PC-3 (cell line): Measurements from ENCODE around the gene PTEN. TPM values are rescaled to one million over a fixed set of nuclear protein-coding genes. Genes with fewer than 3 reads are reported as not detected.

ENCODE experiments used
- ATAC-seq: fragments of 200-7000 bp; cut with Tn5 transposase; 2 replicates; pipeline ENCODE4 v1.9.1; 2020; ENCODE audit warnings: mild to moderate bottlenecking, moderate library complexity
- BruUV-seq: library from RNA; stranded (reverse); fragments of 400-500 nt; replicated peaks from 2 replicates; lab custom pipeline; 2021; lab: Mats Ljungman, UMichigan
- CTCF ChIA-PET: fragments of 300-600 bp; sonication (Branson Sonifier 250); formaldehyde crosslinking; loops from one replicate; lab custom pipeline; 2022; ENCODE audit warnings: antibody characterized with exemption; lab: Charles Lee
- POLR2A ChIA-PET: fragments of 300-600 bp; sonication (Branson Sonifier 250); formaldehyde crosslinking; loops from one replicate; lab custom pipeline; 2022; ENCODE audit warnings: antibody characterized with exemption; ENCODE audit not compliant: unreplicated experiment; lab: Charles Lee
- DNase-seq: peaks from one replicate; pipeline ENCODE4 v3.0.0-alpha.2; 2015
- H2AFZ ChIP-seq: fragments of 300-600 bp; sonication (generic); 2 replicates; pipeline ENCODE4 v1.6.0; 2016; ENCODE audit warnings: antibody characterized with exemption, low read length
- H3F3A ChIP-seq: fragments of 300-600 bp; sonication (generic); one replicate; pipeline ENCODE4 v1.6.0; 2017; ENCODE audit warnings: antibody characterized with exemption, low read length, control low read depth, mild to moderate bottlenecking; ENCODE audit not compliant: unreplicated experiment
- H3K27ac ChIP-seq: fragments of 300-600 bp; sonication (generic); 2 replicates; pipeline ENCODE4 v1.5.1; 2016; ENCODE audit warnings: mild to moderate bottlenecking, low read length
- H3K27me3 ChIP-seq: fragments of 300-600 bp; sonication (generic); 2 replicates; pipeline ENCODE4 v1.6.1; 2016; ENCODE audit warnings: low read length, mixed read lengths
- H3K36me3 ChIP-seq: fragments of 300-600 bp; sonication (generic); 2 replicates; pipeline ENCODE4 v1.6.1; 2016; ENCODE audit warnings: low read depth, mixed run types, low read length, mixed read lengths
- H3K4me1 ChIP-seq: fragments of 300-600 bp; sonication (generic); 2 replicates; pipeline ENCODE4 v1.5.1; 2016; ENCODE audit warnings: low read length; ENCODE audit not compliant: insufficient read depth
- H3K4me2 ChIP-seq: fragments of 300-600 bp; sonication (generic); 2 replicates; pipeline ENCODE4 v1.6.0; 2016; ENCODE audit warnings: low read length
- H3K4me3 ChIP-seq: fragments of 300-600 bp; sonication (generic); 2 replicates; pipeline ENCODE4 v1.5.1; 2016; ENCODE audit warnings: mild to moderate bottlenecking, low read length, mixed read lengths
- H3K79me2 ChIP-seq: fragments of 300-600 bp; sonication (generic); 2 replicates; pipeline ENCODE4 v1.6.1; 2017; ENCODE audit warnings: low read length, mixed read lengths
- H3K9ac ChIP-seq: fragments of 300-600 bp; sonication (generic); 2 replicates; pipeline ENCODE4 v1.6.0; 2016; ENCODE audit warnings: mild to moderate bottlenecking, low read length
- H3K9me2 ChIP-seq: fragments of 300-600 bp; sonication (generic); replicated peaks from 2 replicates; pipeline ENCODE4 v1.6.1; 2016; ENCODE audit warnings: mixed run types, low read length, mixed read lengths
- H3K9me3 ChIP-seq: fragments of 300-600 bp; sonication (generic); 2 replicates; pipeline ENCODE4 v1.6.1; 2016; ENCODE audit warnings: low read length, mixed read lengths
- H4K20me1 ChIP-seq: fragments of 300-600 bp; sonication (generic); 2 replicates; pipeline ENCODE4 v1.6.1; 2016; ENCODE audit warnings: low read length, mixed read lengths
- CTCF ChIP-seq: fragments of 300-600 bp; sonication (generic); conservative IDR thresholded peaks from 2 replicates; pipeline ENCODE4 v1.5.1; 2017; ENCODE audit warnings: antibody characterized with exemption, low read depth, mild to moderate bottlenecking, low read length
- EZH2 ChIP-seq: fragments of 300-600 bp; sonication (generic); IDR thresholded peaks from one replicate; pipeline ENCODE4 v1.6.1; 2017; ENCODE audit warnings: antibody characterized with exemption, mild to moderate bottlenecking, low read length; ENCODE audit not compliant: unreplicated experiment
- EZH2phosphoT487 ChIP-seq: fragments of 300-600 bp; sonication (generic); IDR thresholded peaks from 2 replicates; pipeline ENCODE4 v1.6.1; 2018; ENCODE audit warnings: mild to moderate bottlenecking, antibody characterized with exemption, low read length, borderline replicate concordance
- intact Hi-C: fragments of 100-400 bp; cut with micrococcal nuclease; formaldehyde crosslinking; loops from 2 replicates; pipeline ENCODE4 v1.9.0; 2023
- total RNA-seq: library from RNA; depleted of rRNA; stranded (reverse); fragments of >200 nt; gene quantifications from 2 replicates; pipeline ENCODE4 v1.2.3, GENCODE V29; 2014

The PTEN gene
- total RNA-seq, 1 experiment from 2014 or later = 7.8 TPM

GRCh38 chr10:87956055-87956454 is 92.6 kb downstream of the PTEN start:
- H3K4me2 ChIP-seq = no peak overlapping the region
- H3K9ac ChIP-seq = no peak overlapping the region
- H3F3A ChIP-seq = no peaks in the 10 kb centered on the region
- ATAC-seq (no peak), DNase-seq (no peak)
- no peak overlapping the region for H3K4me3 ChIP-seq
- H3K9me3 ChIP-seq = no peaks in the 10 kb centered on the region
- H3K9me2 ChIP-seq = no peaks in the 10 kb centered on the region
- no peak overlapping the region for H2AFZ ChIP-seq
- H3K27me3 ChIP-seq = no peaks in the 10 kb centered on the region
- no peaks in the 10 kb centered on the region for H4K20me1 ChIP-seq
- no peaks in the 10 kb centered on the region for H3K4me1 ChIP-seq
- no peaks in the 10 kb centered on the region for H3K79me2 ChIP-seq
- ChIA-PET CTCF (no interaction called here), POLR2A (no interaction called here)
- no peak overlapping the region for H3K27ac ChIP-seq
- no TSS peak for BruUV-seq
- no peak for TF ChIP-seq EZH2
- no peak for TF ChIP-seq EZH2phosphoT487
- no peak for TF ChIP-seq CTCF
- intact Hi-C loops = no loop called here
- no peaks in the 10 kb centered on the region for H3K36me3 ChIP-seq

GRCh38 chr10:87957702-87958101 is 94.3 kb downstream of the PTEN start:
- Histone ChIP-seq H3K9me3 (no peaks in the 10 kb centered on the region), H3K9ac (no peak overlapping the region), H3K27me3 (no peaks in the 10 kb centered on the region), H3K4me2 (no peak overlapping the region), H2AFZ (no peak overlapping the region), H3K27ac (no peak overlapping the region), H3K4me3 (no peak overlapping the region), H3K79me2 (no peaks in the 10 kb centered on the region), H3K36me3 (no peaks in the 10 kb centered on the region), H3K4me1 (no peaks in the 10 kb centered on the region), H4K20me1 (no peaks in the 10 kb centered on the region), H3K9me2 (no peaks in the 10 kb centered on the region), H3F3A (no peaks in the 10 kb centered on the region)
- TF ChIP-seq EZH2 (no peak), EZH2phosphoT487 (no peak), CTCF (no peak)
- POLR2A ChIA-PET = no interaction called here
- intact Hi-C loops = no loop called here
- ATAC-seq (no peak), DNase-seq (no peak)
- BruUV-seq = no TSS peak
- CTCF ChIA-PET = no interaction called here

GRCh38 chr10:87960230-87960629 is 96.8 kb downstream of the PTEN start:
- Histone ChIP-seq H3K4me3 (no peak overlapping the region), H3K27ac (no peak overlapping the region)
- intact Hi-C loops = no loop called here

More at GRCh38 chr10:87960230-87960629, 96.8 kb downstream of the PTEN start:
- CTCF ChIA-PET = no interaction called here
- H3K36me3 ChIP-seq = no peaks in the 10 kb centered on the region
- no peaks in the 10 kb centered on the region for H3K79me2 ChIP-seq
- no peaks in the 10 kb centered on the region for H3K9me3 ChIP-seq
- ATAC-seq = no peak
- no TSS peak for BruUV-seq
- H3F3A ChIP-seq = no peaks in the 10 kb centered on the region
- no peak for TF ChIP-seq EZH2
- TF ChIP-seq CTCF = no peak
- no peak for TF ChIP-seq EZH2phosphoT487
- no peak overlapping the region for H3K4me2 ChIP-seq
- no peak overlapping the region for H3K9ac ChIP-seq
- no peak for DNase-seq
- H2AFZ ChIP-seq = no peak overlapping the region
- no peaks in the 10 kb centered on the region for H4K20me1 ChIP-seq
- H3K4me1 ChIP-seq = no peaks in the 10 kb centered on the region
- POLR2A ChIA-PET = no interaction called here
- no peaks in the 10 kb centered on the region for H3K9me2 ChIP-seq
- H3K27me3 ChIP-seq = no peaks in the 10 kb centered on the region
